A673 (cell line): ENCODE measurements around the gene SMARCA4. TPM values are rescaled to one million over a fixed set of nuclear protein-coding genes. Genes with fewer than 3 reads are reported as not detected.
"Not testable (repeated sequence)": the region's sequence is repeated elsewhere in the genome, so short reads cannot be mapped to it uniquely, and the experiment has no call there.

ENCODE experiments used
- BruUV-seq: library from RNA; stranded (reverse); fragments of 400-500 nt; replicated peaks from 2 replicates; lab custom pipeline; 2021; lab: Mats Ljungman, UMichigan
- CTCF ChIA-PET: fragments of 300-600 bp; sonication (Branson Sonifier 250); formaldehyde crosslinking; loops from one replicate; lab custom pipeline; 2022; ENCODE audit warnings: antibody characterized with exemption; lab: Charles Lee
- POLR2A ChIA-PET: fragments of 300-600 bp; sonication (Branson Sonifier 250); formaldehyde crosslinking; loops from one replicate; lab custom pipeline; 2022; ENCODE audit warnings: antibody characterized with exemption; ENCODE audit not compliant: low non-redundant PET; lab: Charles Lee
- DNase-seq: peaks from one replicate; pipeline ENCODE4 v3.0.0-alpha.2; 2015; ENCODE audit warnings: low spot score
- H3K27ac ChIP-seq: fragments of 200-600 bp; sonication (generic); 2 replicates; pipeline ENCODE4 v1.5.1; 2016; ENCODE audit warnings: mixed run types, low read depth, mild to moderate bottlenecking, mixed read lengths, antibody characterized with exemption, low read length; ENCODE audit not compliant: poor library complexity, severe bottlenecking
- H3K27me3 ChIP-seq: fragments of 200-600 bp; sonication (generic); replicated peaks from 2 replicates; pipeline ENCODE4 v1.6.1; 2017; ENCODE audit warnings: mixed run types, low read depth, mild to moderate bottlenecking, mixed read lengths, antibody characterized with exemption, low read length; ENCODE audit not compliant: insufficient read depth, poor library complexity
- H3K36me3 ChIP-seq: fragments of 200-600 bp; sonication (generic); 2 replicates; pipeline ENCODE4 v1.6.1; 2016; ENCODE audit warnings: mixed run types, mild to moderate bottlenecking, mixed read lengths, antibody characterized with exemption, low read length; ENCODE audit not compliant: insufficient read depth, poor library complexity, severe bottlenecking
- H3K4me1 ChIP-seq: fragments of 200-600 bp; sonication (generic); 2 replicates; pipeline ENCODE4 v1.6.1; 2017; ENCODE audit warnings: mixed run types, mild to moderate bottlenecking, mixed read lengths, antibody characterized with exemption, low read length; ENCODE audit not compliant: insufficient read depth, poor library complexity, severe bottlenecking
- H3K4me3 ChIP-seq: fragments of 200-600 bp; sonication (generic); 2 replicates; pipeline ENCODE4 v1.5.1; 2016; ENCODE audit warnings: low read depth, mixed run types, mild to moderate bottlenecking, mixed read lengths, low read length; ENCODE audit not compliant: poor library complexity, severe bottlenecking
- H3K9me3 ChIP-seq: fragments of 200-600 bp; sonication (generic); 2 replicates; pipeline ENCODE4 v1.6.1; 2016; ENCODE audit warnings: mixed run types, low read depth, mild to moderate bottlenecking, mixed read lengths, antibody characterized with exemption, low read length; ENCODE audit not compliant: poor library complexity, severe bottlenecking
- EZH2 ChIP-seq: fragments of 200-600 bp; sonication (generic); IDR thresholded peaks from 2 replicates; pipeline ENCODE4 v1.6.1; 2017; ENCODE audit warnings: borderline replicate concordance, low read depth, mild to moderate bottlenecking, mixed read lengths, antibody characterized with exemption, low read length; ENCODE audit not compliant: poor library complexity, severe bottlenecking
- intact Hi-C: fragments of 100-400 bp; cut with micrococcal nuclease; formaldehyde crosslinking; loops from one replicate; pipeline ENCODE4 v1.10.0; 2022; ENCODE audit not compliant: unreplicated experiment
- total RNA-seq: library from RNA; stranded (reverse); gene quantifications from 2 replicates; pipeline ENCODE4 v1.2.3, GENCODE V29; 2021
- TF ChIP-seq, protein P1 (sequence below): fragments of 300-800, 200-600 bp; sonication (generic); conservative IDR thresholded peaks from 2 replicates; pipeline ENCODE4 v1.5.1; 2017; ENCODE audit warnings: low read depth, mild to moderate bottlenecking, antibody characterized with exemption, low read length, moderate library complexity, mixed read lengths

Gene SMARCA4
- total RNA-seq, 1 experiment from 2014 or later: 307 TPM

GRCh38 chr19:11093689-11094238 is 132.9 kb downstream of the SMARCA4 start:
- no peak overlapping the region for H3K4me3 ChIP-seq

GRCh38 chr19:11094520-11094894 is 133.7 kb downstream of the SMARCA4 start:
- Histone ChIP-seq H3K36me3 (peaks cover 84% of the 10 kb centered on the region), H3K27ac (peak overlapping the region; percentile 73), H3K4me1 (peaks cover 57% of the 10 kb centered on the region), H3K4me3 (peak overlapping the region; percentile 11), H3K9me3 (no peaks in the 10 kb centered on the region), H3K27me3 (no peaks in the 10 kb centered on the region)
- intact Hi-C loops: loop anchor here (10.0 kb wide), 1 partner anchor 150 kb away; no protein-coding TSS in a partner anchor
- CTCF ChIA-PET: interaction anchor here (0.5 kb wide), 1 partner anchor 31 kb away, joined by 3 read pairs; no protein-coding TSS in a partner anchor
- no peak for DNase-seq
- TF ChIP-seq, protein P1, sequence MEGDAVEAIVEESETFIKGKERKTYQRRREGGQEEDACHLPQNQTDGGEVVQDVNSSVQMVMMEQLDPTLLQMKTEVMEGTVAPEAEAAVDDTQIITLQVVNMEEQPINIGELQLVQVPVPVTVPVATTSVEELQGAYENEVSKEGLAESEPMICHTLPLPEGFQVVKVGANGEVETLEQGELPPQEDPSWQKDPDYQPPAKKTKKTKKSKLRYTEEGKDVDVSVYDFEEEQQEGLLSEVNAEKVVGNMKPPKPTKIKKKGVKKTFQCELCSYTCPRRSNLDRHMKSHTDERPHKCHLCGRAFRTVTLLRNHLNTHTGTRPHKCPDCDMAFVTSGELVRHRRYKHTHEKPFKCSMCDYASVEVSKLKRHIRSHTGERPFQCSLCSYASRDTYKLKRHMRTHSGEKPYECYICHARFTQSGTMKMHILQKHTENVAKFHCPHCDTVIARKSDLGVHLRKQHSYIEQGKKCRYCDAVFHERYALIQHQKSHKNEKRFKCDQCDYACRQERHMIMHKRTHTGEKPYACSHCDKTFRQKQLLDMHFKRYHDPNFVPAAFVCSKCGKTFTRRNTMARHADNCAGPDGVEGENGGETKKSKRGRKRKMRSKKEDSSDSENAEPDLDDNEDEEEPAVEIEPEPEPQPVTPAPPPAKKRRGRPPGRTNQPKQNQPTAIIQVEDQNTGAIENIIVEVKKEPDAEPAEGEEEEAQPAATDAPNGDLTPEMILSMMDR: no peak
- TF ChIP-seq EZH2: no peak
- no TSS peak for BruUV-seq
- POLR2A ChIA-PET: no interaction called here

More at GRCh38 chr19:11093689-11094238, 132.9 kb downstream of the SMARCA4 start:
- Histone ChIP-seq H3K9me3 (no peaks in the 10 kb centered on the region), H3K4me1 (peaks cover 54% of the 10 kb centered on the region), H3K27ac (peak overlapping the region; percentile 73), H3K27me3 (no peaks in the 10 kb centered on the region), H3K36me3 (peaks cover 77% of the 10 kb centered on the region)
- DNase-seq: no peak
- TF ChIP-seq, protein P1: no peak
- no peak for TF ChIP-seq EZH2
- POLR2A ChIA-PET: no interaction called here
- intact Hi-C loops: loop anchor here (10.0 kb wide), 1 partner anchor 149 kb away; no protein-coding TSS in a partner anchor
- CTCF ChIA-PET: interaction anchor here (0.5 to 0.6 kb wide), 2 partner anchors 32 to 389 kb away, joined by 3 read pairs; no protein-coding TSS in a partner anchor
- BruUV-seq: no TSS peak

- ChIA-PET POLR2A (no interaction called here), CTCF (no interaction called here)
- peak overlapping the region; percentile 11 for H3K4me3 ChIP-seq
- no peak for TF ChIP-seq EZH2
- TF ChIP-seq, protein P1: no peak
- H3K36me3 ChIP-seq: peaks cover 92% of the 10 kb centered on the region
- peak; percentile 90 for DNase-seq
- intact Hi-C loops: loop anchor here (10.0 kb wide), 1 partner anchor 152 kb away; no protein-coding TSS in a partner anchor
- H3K27ac ChIP-seq: peak overlapping the region; percentile 73
- H3K27me3 ChIP-seq: no peaks in the 10 kb centered on the region
- H3K9me3 ChIP-seq: no peaks in the 10 kb centered on the region
- no TSS peak for BruUV-seq
- peaks cover 62% of the 10 kb centered on the region for H3K4me1 ChIP-seq
Observed at GRCh38 chr19:11096210-11096841, 135.5 kb downstream of the SMARCA4 start.

GRCh38 chr19:11097367-11097766 is 136.5 kb downstream of the SMARCA4 start:
- DNase-seq, H3K9me3 ChIP-seq, H3K27me3 ChIP-seq, CTCF ChIA-PET, POLR2A ChIA-PET, H3K4me3 ChIP-seq, BruUV-seq: not testable (repeated sequence)
- intact Hi-C loops: loop anchor here (10.0 kb wide), 1 partner anchor 153 kb away; no protein-coding TSS in a partner anchor
- Histone ChIP-seq H3K27ac (peak overlapping the region; percentile 73), H3K36me3 (peaks cover 97% of the 10 kb centered on the region), H3K4me1 (peaks cover 60% of the 10 kb centered on the region)
